DND-41 (cell line): ENCODE measurements around the gene CACUL1.

Experiments used
- EZH2 ChIP-seq: IDR thresholded peaks from 3 replicates; pipeline ENCODE4 v1.6.1; 2012; ENCODE audit warnings: borderline replicate concordance, low read depth, mild to moderate bottlenecking, moderate library complexity, low read length, inconsistent platforms; ENCODE audit not compliant: severe bottlenecking
- TF ChIP-seq, protein P1 (sequence below): IDR thresholded peaks from 2 replicates; pipeline ENCODE4 v1.5.1; 2012; ENCODE audit warnings: borderline replicate concordance, low read length, moderate library complexity, mild to moderate bottlenecking; ENCODE audit not compliant: poor library complexity, severe bottlenecking; ENCODE audit errors: extremely low read depth

DNA sequence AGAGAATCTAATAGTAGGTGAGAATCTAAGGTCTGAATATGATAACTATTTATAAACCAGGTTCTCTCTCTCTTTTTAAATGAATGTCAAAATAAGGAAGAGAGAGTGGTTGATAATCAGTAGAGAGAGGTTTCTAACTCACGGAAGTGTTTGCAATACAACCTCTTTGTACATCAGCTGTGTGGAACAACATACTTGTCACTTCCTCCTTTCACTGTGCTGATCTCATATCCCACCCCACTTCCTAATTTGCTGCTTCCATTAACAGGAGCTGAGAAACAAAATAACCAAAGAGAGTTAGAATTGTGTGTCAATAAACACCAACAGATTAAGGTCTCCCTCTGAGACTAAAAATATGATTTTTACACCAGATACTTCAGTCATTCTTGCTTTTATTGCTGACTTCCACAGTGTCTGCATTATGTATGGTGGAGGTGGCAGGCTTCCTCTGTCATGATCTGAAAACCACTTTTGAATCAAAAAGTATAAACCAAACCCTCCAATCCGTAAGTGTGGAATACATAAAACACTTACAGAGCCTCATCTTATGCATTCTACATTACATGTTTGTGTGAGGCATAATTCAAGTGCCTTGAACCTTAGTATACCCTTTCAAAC is 25.0 kb downstream of the CACUL1 start:
- TF ChIP-seq, protein P1, sequence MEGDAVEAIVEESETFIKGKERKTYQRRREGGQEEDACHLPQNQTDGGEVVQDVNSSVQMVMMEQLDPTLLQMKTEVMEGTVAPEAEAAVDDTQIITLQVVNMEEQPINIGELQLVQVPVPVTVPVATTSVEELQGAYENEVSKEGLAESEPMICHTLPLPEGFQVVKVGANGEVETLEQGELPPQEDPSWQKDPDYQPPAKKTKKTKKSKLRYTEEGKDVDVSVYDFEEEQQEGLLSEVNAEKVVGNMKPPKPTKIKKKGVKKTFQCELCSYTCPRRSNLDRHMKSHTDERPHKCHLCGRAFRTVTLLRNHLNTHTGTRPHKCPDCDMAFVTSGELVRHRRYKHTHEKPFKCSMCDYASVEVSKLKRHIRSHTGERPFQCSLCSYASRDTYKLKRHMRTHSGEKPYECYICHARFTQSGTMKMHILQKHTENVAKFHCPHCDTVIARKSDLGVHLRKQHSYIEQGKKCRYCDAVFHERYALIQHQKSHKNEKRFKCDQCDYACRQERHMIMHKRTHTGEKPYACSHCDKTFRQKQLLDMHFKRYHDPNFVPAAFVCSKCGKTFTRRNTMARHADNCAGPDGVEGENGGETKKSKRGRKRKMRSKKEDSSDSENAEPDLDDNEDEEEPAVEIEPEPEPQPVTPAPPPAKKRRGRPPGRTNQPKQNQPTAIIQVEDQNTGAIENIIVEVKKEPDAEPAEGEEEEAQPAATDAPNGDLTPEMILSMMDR = no peak
- TF ChIP-seq EZH2 = no peak
